HG02798 (cell line): ENCODE results near the gene OLFML2A.

Experiments used
- ATAC-seq: cut with Tn5 transposase; IDR thresholded peaks from one replicate; pipeline ENCODE4 v1.9.1; 2021; ENCODE audit warnings: mild to moderate bottlenecking; ENCODE audit not compliant: unreplicated experiment, poor library complexity

The OLFML2A gene

GRCh38 chr9:124846969-124847368, 70.0 kb downstream of the OLFML2A start:
- ATAC-seq, result no peak

GRCh38 chr9:124849801-124850200, 72.9 kb downstream of the OLFML2A start:
- no peak for ATAC-seq

- no peak for ATAC-seq
Observed at GRCh38 chr9:124852121-124852828, 75.3 kb downstream of the OLFML2A start.

- peak; percentile 80 for ATAC-seq
Observed at GRCh38 chr9:124852829-124853531, 76.0 kb downstream of the OLFML2A start, which contains the start of gene WDR38. Gene WDR38 (plus strand): TSS chr9:124853460. CDS start chr9:124853532, 72 bp downstream.

- ATAC-seq, result no peak
Observed at GRCh38 chr9:124853605-124854143, 76.7 kb downstream of the OLFML2A start.

- no peak for ATAC-seq
Observed at GRCh38 chr9:124854161-124854560, 77.2 kb downstream of the OLFML2A start.

GRCh38 chr9:124854822-124855221, 77.9 kb downstream of the OLFML2A start:
- no peak for ATAC-seq

GRCh38 chr9:124855566-124855943, 78.6 kb downstream of the OLFML2A start:
- no peak for ATAC-seq

- no peak for ATAC-seq
Observed at GRCh38 chr9:124855944-124856765, 79.2 kb downstream of the OLFML2A start.

- ATAC-seq, result no peak
Observed at GRCh38 chr9:124857533-124858162, 80.7 kb downstream of the OLFML2A start.

- no peak for ATAC-seq
Observed at GRCh38 chr9:124858330-124859046, 81.6 kb downstream of the OLFML2A start.

GRCh38 chr9:124859803-124860581, 83.1 kb downstream of the OLFML2A start:
- ATAC-seq, result no peak

GRCh38 chr9:124860582-124861341, 83.8 kb downstream of the OLFML2A start:
- ATAC-seq, result no peak

GRCh38 chr9:124861342-124862229, 84.7 kb downstream of the OLFML2A start, which contains the start of the genes ARPC5L and RPL35:
Gene ARPC5L (plus strand): TSS chr9:124862130. CDS start chr9:124869291, 7,161 bp downstream.
Gene RPL35 (minus strand): TSS chr9:124861957. CDS start chr9:124861912, 45 bp downstream.
- peak; percentile 93 for ATAC-seq

GRCh38 chr9:124863371-124863871, 86.5 kb downstream of the OLFML2A start:
- no peak for ATAC-seq
